Breast epithelium (tissue), 3 donors: ENCODE measurements around the gene BLNK.

Experiments
- POLR2A ChIP-seq: fragments of 450-650 bp; IDR thresholded peaks from one replicate; pipeline ENCODE4 v1.6.1; 2016; ENCODE audit warnings: antibody characterized with exemption, mild to moderate bottlenecking, moderate library complexity
- POLR2AphosphoS5 ChIP-seq, 3 donors: sonication (generic); formaldehyde crosslinking; IDR thresholded peaks; one replicate each; pipeline ENCODE4 v1.6.1; 2017; ENCODE audit warnings: antibody characterized with exemption in 3 of 3
- TF ChIP-seq, protein P1 (sequence below), 3 donors: fragments of 450-650 bp; IDR thresholded peaks; one replicate each; pipeline ENCODE4 v1.5.1; 2016 to 2017; ENCODE audit warnings: antibody characterized with exemption in 3 of 3, mild to moderate bottlenecking in 3 of 3, moderate library complexity in 3 of 3

GRCh38 chr10:96153070-96153469 is 118.3 kb downstream of the BLNK start:
- TF ChIP-seq, protein P1, sequence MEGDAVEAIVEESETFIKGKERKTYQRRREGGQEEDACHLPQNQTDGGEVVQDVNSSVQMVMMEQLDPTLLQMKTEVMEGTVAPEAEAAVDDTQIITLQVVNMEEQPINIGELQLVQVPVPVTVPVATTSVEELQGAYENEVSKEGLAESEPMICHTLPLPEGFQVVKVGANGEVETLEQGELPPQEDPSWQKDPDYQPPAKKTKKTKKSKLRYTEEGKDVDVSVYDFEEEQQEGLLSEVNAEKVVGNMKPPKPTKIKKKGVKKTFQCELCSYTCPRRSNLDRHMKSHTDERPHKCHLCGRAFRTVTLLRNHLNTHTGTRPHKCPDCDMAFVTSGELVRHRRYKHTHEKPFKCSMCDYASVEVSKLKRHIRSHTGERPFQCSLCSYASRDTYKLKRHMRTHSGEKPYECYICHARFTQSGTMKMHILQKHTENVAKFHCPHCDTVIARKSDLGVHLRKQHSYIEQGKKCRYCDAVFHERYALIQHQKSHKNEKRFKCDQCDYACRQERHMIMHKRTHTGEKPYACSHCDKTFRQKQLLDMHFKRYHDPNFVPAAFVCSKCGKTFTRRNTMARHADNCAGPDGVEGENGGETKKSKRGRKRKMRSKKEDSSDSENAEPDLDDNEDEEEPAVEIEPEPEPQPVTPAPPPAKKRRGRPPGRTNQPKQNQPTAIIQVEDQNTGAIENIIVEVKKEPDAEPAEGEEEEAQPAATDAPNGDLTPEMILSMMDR (IDR thresholded peaks at IDR 0.05) = no peak
- no peak for TF ChIP-seq POLR2AphosphoS5 (IDR thresholded peaks at IDR 0.05)
- no peak for TF ChIP-seq POLR2A
